HS-27A (cell line): ENCODE results near the gene TIMP4.

ENCODE experiments used
- DNase-seq: peaks from one replicate; pipeline ENCODE4 v3.0.0-alpha.2; 2012; ENCODE audit warnings: low read depth, missing footprints

The TIMP4 gene

DNA sequence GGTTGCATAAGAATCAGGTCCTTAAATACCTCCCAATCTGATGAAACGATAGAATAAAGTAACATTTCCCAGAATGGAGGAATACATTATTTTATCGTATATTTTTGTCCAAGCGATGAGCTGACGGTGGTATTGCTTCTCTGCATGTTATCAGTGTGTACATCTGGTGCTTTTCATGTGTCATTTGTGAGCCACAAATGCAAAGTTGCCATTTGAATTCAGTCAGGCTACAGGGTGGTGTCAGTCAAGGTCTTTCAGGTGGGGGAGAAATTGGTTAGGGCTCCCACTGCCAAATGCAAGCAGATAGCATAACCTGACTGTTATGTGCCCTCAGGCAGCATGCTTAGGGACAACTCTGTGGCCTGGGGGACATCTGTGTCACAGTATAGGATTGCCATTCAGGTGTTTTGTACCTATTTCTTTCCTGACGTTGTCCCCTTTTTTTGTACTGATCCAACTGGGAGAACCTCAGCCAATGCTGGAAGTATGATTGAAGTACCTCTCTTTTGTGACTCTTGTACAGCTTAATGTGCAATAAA lies 26.5 kb upstream of the TIMP4 start:
- no peak for DNase-seq

DNA sequence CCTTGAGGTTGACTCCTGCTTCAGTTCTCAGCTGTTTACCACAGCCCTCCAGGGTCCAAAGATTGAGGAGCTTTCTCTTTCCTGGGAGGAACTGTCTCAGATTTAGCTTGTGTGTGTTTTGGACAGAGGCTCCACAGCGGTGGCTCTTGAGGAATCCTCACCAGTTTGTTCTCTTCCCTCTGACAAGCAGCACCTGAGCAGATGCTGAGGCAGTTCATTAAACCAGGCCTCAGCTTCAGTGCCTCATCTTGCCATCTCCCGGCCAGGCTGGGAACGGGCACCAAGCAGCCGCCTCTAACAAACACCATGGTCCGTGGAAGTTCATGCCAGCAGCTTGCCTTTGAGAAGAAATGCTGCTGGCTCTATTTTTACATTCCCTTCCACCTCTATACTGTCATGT lies 25.8 kb upstream of the TIMP4 start:
- no peak for DNase-seq

DNA sequence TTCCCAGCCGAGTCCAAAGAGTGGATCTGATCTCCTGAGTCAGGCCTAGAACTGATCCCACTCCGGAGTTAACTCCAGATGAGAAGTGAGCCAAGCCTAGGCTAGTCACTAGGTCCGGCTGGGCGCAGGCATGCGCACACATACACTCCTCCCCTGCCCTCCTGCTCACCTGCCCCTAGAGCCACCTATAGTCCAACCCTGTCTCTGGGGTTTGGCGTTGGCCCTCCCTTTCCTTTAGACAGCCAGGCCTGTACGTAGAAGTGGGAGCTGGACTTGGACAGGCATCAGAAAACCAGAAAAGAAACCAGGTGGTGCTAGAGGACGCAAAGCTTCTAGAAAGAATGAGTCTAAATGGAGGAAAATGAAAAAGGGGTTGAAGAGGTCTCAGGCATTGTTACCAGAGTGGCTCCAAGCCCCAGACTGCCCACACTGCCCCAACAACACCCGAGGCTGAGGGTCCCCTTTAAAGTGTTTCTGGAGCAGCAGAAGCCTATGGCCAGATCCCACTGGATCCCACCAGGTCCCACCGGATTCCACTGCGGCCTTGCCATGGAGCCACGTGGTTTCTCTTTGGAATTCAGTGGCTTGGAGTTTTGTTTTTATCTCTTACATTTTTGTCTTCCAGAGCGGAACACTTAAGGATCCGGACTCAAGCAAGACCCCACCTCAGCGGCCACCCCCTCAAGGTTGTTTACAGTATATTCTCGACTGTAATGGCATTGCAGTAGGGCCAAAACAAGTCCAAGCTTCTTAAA lies 24.2 kb upstream of the TIMP4 start:
- no peak for DNase-seq

- DNase-seq: no peak
Measured at GRCh38 chr3:12181806-12182205, 23.1 kb upstream of the TIMP4 start.

DNA sequence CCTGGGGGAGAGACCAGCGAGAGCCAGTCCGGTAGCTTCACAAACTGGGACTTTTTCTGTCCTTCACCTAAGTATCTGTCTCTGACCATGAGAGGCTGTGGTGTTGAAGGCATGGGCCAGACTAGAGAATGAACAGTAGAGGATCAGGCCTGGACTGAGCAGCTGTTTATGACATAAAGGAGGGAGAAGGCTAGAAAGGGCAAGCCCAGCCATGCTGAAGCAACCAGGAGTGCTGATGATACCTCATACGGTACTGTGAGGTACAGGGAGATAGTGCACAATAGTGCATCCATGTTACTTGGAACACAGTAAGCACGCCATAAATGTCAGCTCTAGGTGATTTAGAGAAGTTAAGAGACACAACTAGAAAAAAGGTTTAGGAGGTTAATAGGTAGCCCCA lies 22.6 kb upstream of the TIMP4 start:
- DNase-seq: no peak

DNA sequence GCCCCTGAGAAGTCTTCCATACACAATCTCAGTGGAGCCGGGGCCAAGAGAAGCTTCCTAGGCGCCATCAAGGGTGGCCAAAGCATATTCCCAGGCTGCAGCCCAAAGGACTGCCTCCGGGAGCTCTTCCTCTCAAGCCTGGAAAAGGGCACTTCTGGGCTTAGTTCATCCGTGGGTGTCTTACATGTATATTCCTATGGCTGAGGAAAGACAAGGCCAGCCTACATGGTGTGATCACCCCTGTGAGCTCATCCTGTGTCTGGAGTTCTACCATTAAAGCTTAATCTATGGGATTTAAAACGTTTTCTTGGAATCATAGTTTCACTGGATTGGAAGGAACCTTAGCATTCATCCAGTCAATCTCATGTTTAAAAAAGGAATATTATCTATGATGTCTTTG lies 21.9 kb upstream of the TIMP4 start:
- no peak for DNase-seq

DNA sequence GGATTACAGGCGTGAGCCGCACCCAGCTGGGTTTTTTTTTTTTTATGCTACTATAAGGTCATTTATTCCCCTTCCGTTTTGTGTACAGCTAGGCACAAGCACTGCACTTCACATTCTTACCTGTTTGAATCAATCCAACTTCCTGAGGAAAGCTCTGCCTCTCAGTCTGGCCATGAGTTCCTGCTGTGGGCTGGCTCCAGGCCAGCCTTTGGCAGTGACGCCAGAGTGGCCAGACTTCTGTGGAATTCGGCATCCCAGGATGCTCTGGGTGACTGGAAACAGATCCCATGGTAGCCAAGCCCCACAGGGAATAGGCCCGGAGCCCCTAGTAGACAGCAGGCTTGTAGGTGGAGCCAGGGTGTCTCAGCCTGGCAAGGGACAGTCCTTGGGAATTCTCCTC lies 21.5 kb upstream of the TIMP4 start:
- DNase-seq: no peak

GRCh38 chr3:12179441-12179840 lies 20.7 kb upstream of the TIMP4 start:
- no peak for DNase-seq

DNA sequence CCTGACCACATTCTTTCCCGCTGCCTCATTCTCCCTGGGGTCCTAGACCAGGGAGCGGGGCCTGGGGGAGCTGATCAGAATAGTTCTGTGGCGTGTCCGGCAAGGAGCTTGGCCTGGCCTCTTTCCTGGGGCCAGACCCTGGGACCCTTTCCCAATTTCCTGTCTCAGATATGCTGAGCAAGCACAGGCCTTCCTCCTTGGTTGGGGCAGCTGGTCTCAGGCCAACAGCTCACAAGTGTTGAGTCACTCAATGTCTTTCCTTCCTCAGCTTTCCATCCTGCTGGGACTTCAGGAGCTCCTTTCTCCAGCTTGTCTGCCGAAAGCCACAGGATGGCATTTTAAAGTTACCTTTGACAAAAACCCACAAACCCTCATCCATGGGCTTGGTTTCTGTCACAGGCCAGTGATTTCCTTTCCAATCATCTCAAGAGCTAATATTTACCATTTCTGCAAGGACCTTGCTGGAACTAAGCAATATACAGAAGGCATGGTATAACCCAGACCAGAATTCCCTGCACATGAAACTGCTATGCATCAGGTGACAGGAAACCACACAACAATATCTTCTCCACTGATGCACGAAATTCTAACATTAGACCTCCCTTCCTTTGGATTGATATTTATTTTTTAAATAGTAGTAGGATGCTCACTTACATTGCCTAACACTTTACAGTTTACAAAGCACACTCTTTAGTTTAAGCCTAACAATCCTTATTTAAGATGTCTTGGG lies 19.5 kb upstream of the TIMP4 start:
- no peak for DNase-seq

DNA sequence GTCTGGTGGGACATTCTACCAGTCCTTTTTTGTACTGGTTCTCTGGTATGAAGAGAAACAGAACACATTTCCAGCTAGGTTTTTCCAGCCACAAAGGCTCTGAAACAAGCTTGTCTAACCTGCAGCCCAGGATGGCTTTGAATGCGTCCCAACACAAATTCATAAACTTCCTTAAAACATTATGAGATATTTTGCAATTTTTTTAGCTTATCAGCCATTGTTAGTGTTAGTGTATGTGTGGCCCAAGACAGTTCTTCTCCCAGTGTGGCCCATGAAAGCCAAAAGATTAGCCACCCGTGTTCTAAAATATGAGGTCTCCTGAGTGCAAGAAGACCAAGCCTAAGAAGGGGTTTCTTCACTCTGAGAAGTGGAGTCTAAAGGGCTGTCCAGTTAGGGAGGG lies 18.4 kb upstream of the TIMP4 start:
- no peak for DNase-seq

- DNase-seq: no peak
Measured at GRCh38 chr3:12175844-12176453, 17.2 kb upstream of the TIMP4 start.

GRCh38 chr3:12175137-12175593 lies 16.5 kb upstream of the TIMP4 start:
- no peak for DNase-seq

DNA sequence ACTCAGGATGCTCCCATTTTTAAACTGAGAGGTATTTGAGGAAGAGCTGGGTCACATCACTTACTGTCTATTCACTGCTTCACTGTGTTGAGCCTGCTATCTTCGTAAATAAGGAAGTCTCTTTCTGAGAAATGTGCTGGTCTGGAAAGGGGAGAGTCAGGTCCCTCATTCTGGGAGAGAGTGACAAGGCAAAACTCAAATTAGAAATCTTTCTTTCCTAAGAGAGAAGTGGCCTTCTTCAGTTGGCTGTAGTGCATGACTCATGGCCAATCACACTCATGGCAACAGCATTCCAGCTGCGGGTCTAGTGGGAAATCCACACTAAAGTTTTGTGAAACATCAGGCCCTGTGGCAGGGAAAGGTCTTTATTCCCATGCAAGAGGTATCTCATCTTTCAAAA lies 11.5 kb upstream of the TIMP4 start:
- no peak for DNase-seq

- no peak for DNase-seq
Measured at GRCh38 chr3:12165909-12166308, 7.2 kb upstream of the TIMP4 start.

DNA sequence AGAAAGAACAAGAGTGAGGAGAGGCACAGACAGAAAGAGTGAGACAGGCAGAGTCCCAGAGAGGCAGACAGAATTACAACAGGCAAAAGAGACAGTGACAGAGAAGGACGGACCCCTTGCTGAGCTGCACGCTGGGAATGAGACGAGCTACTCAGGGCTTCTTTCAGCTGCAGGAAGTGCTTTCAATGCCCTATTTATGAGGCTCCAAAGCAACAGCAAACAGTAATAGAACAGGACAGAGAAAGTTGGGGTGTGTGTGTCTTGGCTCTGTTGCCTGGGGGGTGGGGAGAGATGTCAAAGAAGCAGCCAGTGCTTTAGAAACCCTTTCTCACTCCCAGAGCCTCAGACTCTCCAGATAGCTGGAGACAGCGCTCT lies 502 bp upstream of the TIMP4 start:
- no peak for DNase-seq

- DNase-seq: no peak
Measured at GRCh38 chr3:12157026-12157425, 1.7 kb downstream of the TIMP4 start.

DNA sequence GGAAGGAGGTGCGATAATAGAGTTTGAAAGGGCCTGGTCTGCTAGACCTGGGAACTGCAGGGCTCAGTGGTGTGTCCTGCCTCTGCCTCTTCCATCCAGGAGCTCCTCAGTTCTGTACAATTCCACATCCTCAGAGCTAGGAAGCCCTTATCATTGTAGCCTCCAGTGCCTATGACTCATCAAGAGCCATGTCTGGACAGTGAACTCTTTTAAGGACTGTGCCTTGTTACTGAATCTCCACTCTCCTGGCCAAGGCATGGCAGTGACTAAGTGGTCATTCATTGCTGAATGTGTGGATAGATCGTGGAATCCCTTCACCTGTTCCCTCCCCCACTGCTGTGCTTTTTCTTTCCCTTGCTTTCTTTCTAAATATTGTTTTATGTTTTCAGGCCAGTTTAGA lies 2.9 kb downstream of the TIMP4 start:
- DNase-seq: no peak

GRCh38 chr3:12155264-12155663 lies 3.4 kb downstream of the TIMP4 start:
- no peak for DNase-seq

DNA sequence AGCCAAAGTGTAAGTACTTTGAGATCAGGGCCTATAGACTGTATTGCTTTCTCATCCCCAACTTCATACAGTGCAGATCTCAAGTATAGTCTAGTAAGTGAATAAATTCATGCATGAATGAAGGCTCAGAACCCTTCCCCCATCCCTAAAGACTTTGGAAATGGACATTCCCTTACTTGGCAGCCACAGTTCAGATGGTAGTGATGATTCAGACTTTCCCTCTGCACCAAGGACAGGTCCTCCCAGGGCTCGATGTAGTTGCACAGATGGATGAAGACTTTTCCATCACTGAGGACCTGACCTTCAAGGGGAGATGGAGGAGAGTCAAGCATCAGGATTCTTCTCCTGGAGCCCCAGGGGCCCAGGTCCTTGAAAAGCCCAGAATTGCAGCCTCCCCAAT lies 4.6 kb downstream of the TIMP4 start:
- no peak for DNase-seq

- no peak for DNase-seq
Measured at GRCh38 chr3:12150112-12150511, 8.6 kb downstream of the TIMP4 start.

GRCh38 chr3:12149029-12149428 lies 9.7 kb downstream of the TIMP4 start:
- no peak for DNase-seq

DNA sequence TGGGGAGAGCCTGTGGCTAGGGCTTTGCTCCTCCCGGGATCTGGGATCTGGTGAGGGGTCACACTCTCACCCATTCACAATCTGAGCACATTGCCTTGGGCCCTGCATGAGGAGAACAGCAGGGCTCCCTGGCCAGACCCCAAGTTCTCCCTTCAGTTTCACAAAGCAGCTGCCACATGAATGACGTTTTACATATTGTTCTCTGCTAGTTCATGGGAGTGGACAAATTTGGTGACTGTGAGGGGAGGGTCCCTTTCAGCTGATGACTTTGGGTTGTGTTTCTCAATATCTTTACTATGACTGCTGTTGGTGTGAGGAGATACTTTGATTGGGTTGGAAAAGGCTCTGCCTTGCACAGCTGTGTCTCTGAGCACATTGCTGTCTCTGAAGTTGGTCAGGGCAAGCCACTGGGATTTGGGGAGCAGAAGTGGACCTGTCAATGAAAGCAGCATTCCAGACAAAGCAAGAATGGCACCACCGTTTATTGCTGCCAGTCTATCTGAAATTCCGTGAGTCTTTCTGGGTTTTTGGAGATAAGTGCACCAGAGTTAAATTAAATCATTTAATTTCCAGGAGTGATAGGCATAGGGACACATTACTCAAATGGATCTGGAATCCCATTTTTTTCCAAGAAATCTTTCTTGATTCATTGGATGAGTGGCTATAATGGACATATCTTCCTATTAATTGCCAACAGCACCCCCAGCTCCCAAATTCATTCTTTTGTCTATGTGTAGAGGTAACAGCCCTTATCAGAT lies 10.3 kb downstream of the TIMP4 start:
- no peak for DNase-seq
